Loucy (cell line): ENCODE data around the gene CHMP5.

Experiments used
- H2AFZ ChIP-seq: fragments of 200-600 bp; sonication (generic); 2 replicates; pipeline ENCODE4 v1.6.0; 2016; ENCODE audit warnings: antibody characterized with exemption, mild to moderate bottlenecking, low read length, moderate library complexity
- H3F3A ChIP-seq: fragments of 200-600 bp; 2 replicates; pipeline ENCODE4 v1.6.0; 2016; ENCODE audit warnings: antibody characterized with exemption, low read depth, mild to moderate bottlenecking
- H3K27me3 ChIP-seq: fragments of 200-600 bp; sonication (generic); 2 replicates; pipeline ENCODE4 v1.6.1; 2014; ENCODE audit warnings: low read length, mild to moderate bottlenecking; ENCODE audit not compliant: insufficient read depth, poor library complexity, severe bottlenecking
- H3K36me3 ChIP-seq: fragments of 200-600 bp; sonication (generic); 2 replicates; pipeline ENCODE4 v1.6.1; 2016; ENCODE audit warnings: low read length; ENCODE audit not compliant: insufficient read depth
- H3K4me1 ChIP-seq: fragments of 200-600 bp; sonication (generic); 2 replicates; pipeline ENCODE4 v1.5.1; 2014; ENCODE audit warnings: low read length, mild to moderate bottlenecking; ENCODE audit not compliant: insufficient read depth, poor library complexity, severe bottlenecking
- H3K4me2 ChIP-seq: fragments of 200-600 bp; sonication (generic); 2 replicates; pipeline ENCODE4 v1.6.0; 2014; ENCODE audit warnings: antibody characterized with exemption, low read length, low read depth, mild to moderate bottlenecking; ENCODE audit not compliant: poor library complexity, severe bottlenecking
- H3K4me3 ChIP-seq: fragments of 200-600 bp; sonication (generic); 2 replicates; pipeline ENCODE4 v1.5.1; 2014; ENCODE audit warnings: low read length, mild to moderate bottlenecking, mixed read lengths; ENCODE audit not compliant: poor library complexity, severe bottlenecking
- H3K79me2 ChIP-seq: fragments of 200-600 bp; sonication (generic); 2 replicates; pipeline ENCODE4 v1.6.1; 2014; ENCODE audit warnings: low read length; ENCODE audit not compliant: insufficient read depth
- H3K9ac ChIP-seq: fragments of 200-600 bp; sonication (generic); 2 replicates; pipeline ENCODE4 v1.6.0; 2014; ENCODE audit warnings: mild to moderate bottlenecking, low read depth, low read length, moderate library complexity; ENCODE audit not compliant: poor library complexity, severe bottlenecking
- H3K9me2 ChIP-seq: fragments of 200-600 bp; sonication (generic); replicated peaks from 2 replicates; pipeline ENCODE4 v1.6.1; 2016; ENCODE audit warnings: low read depth, low read length, mixed read lengths
- H3K9me3 ChIP-seq: fragments of 200-600 bp; sonication (generic); 2 replicates; pipeline ENCODE4 v1.6.1; 2014; ENCODE audit warnings: mild to moderate bottlenecking, antibody characterized with exemption, low read length, low read depth; ENCODE audit not compliant: insufficient read depth
- H4K20me1 ChIP-seq: fragments of 200-600 bp; sonication (generic); 2 replicates; pipeline ENCODE4 v1.6.0; 2014; ENCODE audit warnings: antibody characterized with exemption, low read length, mild to moderate bottlenecking; ENCODE audit not compliant: insufficient read depth, poor library complexity, severe bottlenecking
- EZH2phosphoT487 ChIP-seq: fragments of 200-600 bp; IDR thresholded peaks from 2 replicates; pipeline ENCODE4 v1.6.1; 2018; ENCODE audit warnings: antibody characterized with exemption, mild to moderate bottlenecking, moderate library complexity, borderline replicate concordance
- TF ChIP-seq, protein P1 (sequence below): fragments of 200-600 bp; sonication (generic); conservative IDR thresholded peaks from 2 replicates; pipeline ENCODE4 v1.5.1; 2014; ENCODE audit warnings: mild to moderate bottlenecking, antibody characterized with exemption, low read length

CHMP5 gene

DNA sequence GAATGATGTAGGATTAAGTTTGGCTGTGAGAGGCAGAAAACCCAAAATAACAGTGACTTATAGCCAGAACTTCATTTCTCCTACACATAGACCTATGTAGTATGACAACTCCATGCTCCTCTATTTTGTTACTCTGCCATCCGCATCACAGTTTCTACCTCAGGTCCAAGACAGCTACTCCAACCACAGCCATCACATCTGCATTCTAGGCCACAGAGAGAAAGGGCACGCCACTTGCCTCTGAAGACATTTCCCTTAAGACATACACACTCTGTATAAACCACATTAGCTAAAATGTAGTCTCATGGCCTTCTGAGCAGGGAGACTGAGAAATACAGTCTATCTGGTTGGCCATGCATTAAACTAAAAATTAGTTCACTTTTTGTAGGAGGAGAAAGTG, 14.9 kb upstream of the CHMP5 start:
- TF ChIP-seq EZH2phosphoT487, result no peak
- TF ChIP-seq, protein P1, sequence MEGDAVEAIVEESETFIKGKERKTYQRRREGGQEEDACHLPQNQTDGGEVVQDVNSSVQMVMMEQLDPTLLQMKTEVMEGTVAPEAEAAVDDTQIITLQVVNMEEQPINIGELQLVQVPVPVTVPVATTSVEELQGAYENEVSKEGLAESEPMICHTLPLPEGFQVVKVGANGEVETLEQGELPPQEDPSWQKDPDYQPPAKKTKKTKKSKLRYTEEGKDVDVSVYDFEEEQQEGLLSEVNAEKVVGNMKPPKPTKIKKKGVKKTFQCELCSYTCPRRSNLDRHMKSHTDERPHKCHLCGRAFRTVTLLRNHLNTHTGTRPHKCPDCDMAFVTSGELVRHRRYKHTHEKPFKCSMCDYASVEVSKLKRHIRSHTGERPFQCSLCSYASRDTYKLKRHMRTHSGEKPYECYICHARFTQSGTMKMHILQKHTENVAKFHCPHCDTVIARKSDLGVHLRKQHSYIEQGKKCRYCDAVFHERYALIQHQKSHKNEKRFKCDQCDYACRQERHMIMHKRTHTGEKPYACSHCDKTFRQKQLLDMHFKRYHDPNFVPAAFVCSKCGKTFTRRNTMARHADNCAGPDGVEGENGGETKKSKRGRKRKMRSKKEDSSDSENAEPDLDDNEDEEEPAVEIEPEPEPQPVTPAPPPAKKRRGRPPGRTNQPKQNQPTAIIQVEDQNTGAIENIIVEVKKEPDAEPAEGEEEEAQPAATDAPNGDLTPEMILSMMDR, result no peak
- no peak overlapping the region for H2AFZ ChIP-seq
- no peaks in the 10 kb centered on the region for H3K9me3 ChIP-seq
- H4K20me1 ChIP-seq, result no peaks in the 10 kb centered on the region
- no peak overlapping the region for H3K9ac ChIP-seq
- H3K9me2 ChIP-seq, result no peaks in the 10 kb centered on the region
- H3K4me1 ChIP-seq, result no peaks in the 10 kb centered on the region
- no peak overlapping the region for H3K4me2 ChIP-seq
- no peaks in the 10 kb centered on the region for H3K79me2 ChIP-seq
- peaks cover 23% of the 10 kb centered on the region; the same call in 1 of the 2 replicates for H3K36me3 ChIP-seq
- no peaks in the 10 kb centered on the region for H3F3A ChIP-seq
- no peaks in the 10 kb centered on the region for H3K27me3 ChIP-seq
- H3K4me3 ChIP-seq, result no peak overlapping the region

DNA sequence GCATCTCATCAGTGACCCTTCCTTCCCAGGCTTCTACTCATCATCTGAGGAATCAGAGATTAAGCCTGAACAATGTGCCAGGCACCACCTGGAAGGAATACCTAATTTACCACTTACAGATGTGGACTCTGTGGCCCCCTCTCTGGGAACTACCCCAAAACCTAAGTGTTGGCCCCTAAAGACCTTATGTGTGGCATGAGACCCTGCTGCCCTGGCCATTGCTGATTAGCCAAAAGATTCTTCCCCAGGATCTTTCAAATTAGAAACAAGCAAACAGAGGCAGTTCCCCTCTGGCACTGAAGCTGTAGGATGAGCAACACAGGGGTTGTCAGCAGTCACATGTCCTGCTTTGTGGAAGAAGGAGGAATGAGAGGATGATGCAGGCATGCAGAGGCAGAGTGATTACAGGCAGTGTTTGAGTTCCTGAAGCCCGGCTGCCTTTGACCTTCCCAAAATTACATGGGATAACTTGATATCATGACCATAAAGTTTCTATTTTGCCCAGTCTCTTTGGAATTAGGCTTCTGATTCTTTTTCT, 14.3 kb upstream of the CHMP5 start:
- Histone ChIP-seq H3F3A (no peaks in the 10 kb centered on the region), H3K9ac (no peak overlapping the region), H3K4me1 (no peaks in the 10 kb centered on the region), H3K36me3 (peaks cover 29% of the 10 kb centered on the region; the same call in 1 of the 2 replicates), H3K9me2 (no peaks in the 10 kb centered on the region), H3K79me2 (no peaks in the 10 kb centered on the region), H3K9me3 (no peaks in the 10 kb centered on the region), H4K20me1 (no peaks in the 10 kb centered on the region), H3K27me3 (no peaks in the 10 kb centered on the region), H2AFZ (no peak overlapping the region), H3K4me3 (no peak overlapping the region), H3K4me2 (no peak overlapping the region)
- TF ChIP-seq, protein P1, result no peak
- TF ChIP-seq EZH2phosphoT487, result no peak

DNA sequence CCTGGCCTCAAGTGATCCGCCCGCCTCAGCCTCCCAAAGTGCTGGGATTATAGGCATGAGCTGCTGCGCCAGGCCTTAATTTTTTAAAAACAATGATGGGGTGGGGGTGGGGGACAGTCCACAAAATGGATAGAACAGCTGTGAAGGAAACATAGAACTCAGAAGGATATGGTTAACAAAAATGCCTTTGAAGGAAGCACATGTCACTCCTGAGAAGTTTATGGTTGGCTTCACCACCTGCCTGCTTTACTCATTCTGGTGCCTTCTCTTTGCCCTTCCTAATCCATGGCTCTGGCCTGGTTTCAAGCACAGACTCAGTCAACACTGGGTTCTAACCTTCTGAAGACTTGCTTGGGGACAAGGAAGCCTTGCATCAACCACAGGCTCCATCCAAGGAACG, 10.6 kb upstream of the CHMP5 start:
- H3K36me3 ChIP-seq, result peaks cover 61% of the 10 kb centered on the region

More for the DNA sequence above, 10.6 kb upstream of the CHMP5 start:
- no peak overlapping the region for H3K4me2 ChIP-seq
- H3F3A ChIP-seq, result no peaks in the 10 kb centered on the region
- TF ChIP-seq, protein P1, result no peak
- TF ChIP-seq EZH2phosphoT487, result no peak
- no peak overlapping the region for H3K9ac ChIP-seq
- H2AFZ ChIP-seq, result no peak overlapping the region
- no peaks in the 10 kb centered on the region for H3K9me3 ChIP-seq
- H3K79me2 ChIP-seq, result peaks cover 27% of the 10 kb centered on the region; the same call in 1 of the 2 replicates
- peaks cover 21% of the 10 kb centered on the region for H4K20me1 ChIP-seq
- H3K9me2 ChIP-seq, result no peaks in the 10 kb centered on the region
- no peak overlapping the region for H3K4me3 ChIP-seq
- no peaks in the 10 kb centered on the region for H3K27me3 ChIP-seq
- peaks cover 7% of the 10 kb centered on the region for H3K4me1 ChIP-seq
